H1 (cell line): ENCODE measurements around the gene SRGAP3. TPM values are rescaled to one million over a fixed set of nuclear protein-coding genes. Genes with fewer than 3 reads are reported as not detected.
A peak's percentile ranks its signal among the peaks of the same experiment; 100 is the strongest.

Experiments used
- CTCF ChIA-PET: fragments of 300-600 bp; sonication (Branson Sonifier 250); formaldehyde crosslinking; loops from one replicate; lab custom pipeline; 2021; ENCODE audit not compliant: partially characterized antibody; lab: Charles Lee
- POLR2A ChIA-PET: fragments of 300-600 bp; sonication (Branson Sonifier 250); formaldehyde crosslinking; loops from one replicate; lab custom pipeline; 2021; ENCODE audit warnings: inconsistent platforms; ENCODE audit not compliant: partially characterized antibody; lab: Charles Lee
- DNase-seq, 2 experiments: peaks; one replicate each; pipeline versions ENCODE4 v3.0.0 to v3.0.0-alpha.2; 2010 to 2022; ENCODE audit warnings: low spot score in 2 of 2, low read depth in 1 of 2, mixed read lengths in 1 of 2
- FAIRE-seq: peaks from 2 replicates; lab custom pipeline; 2011; peaks lifted over from hg19 to GRCh38; lab: Jason Lieb, UNC
- H2AFZ ChIP-seq: 2 replicates; pipeline ENCODE4 v1.8.1; 2012; ENCODE audit warnings: low read length, inconsistent platforms
- H2AK5ac ChIP-seq: 2 replicates; pipeline ENCODE4 v1.6.1; 2013; ENCODE audit warnings: low read depth, low read length
- H2BK120ac ChIP-seq: replicated peaks from 2 replicates; pipeline ENCODE3; 2013; ENCODE audit warnings: low read depth, low read length, inconsistent platforms
- H2BK12ac ChIP-seq: 2 replicates; pipeline ENCODE4 v1.6.1; 2013; ENCODE audit warnings: low read depth, low read length
- H2BK15ac ChIP-seq: 2 replicates; pipeline ENCODE4 v1.6.1; 2013; ENCODE audit warnings: low read length
- H2BK20ac ChIP-seq: 2 replicates; pipeline ENCODE4 v1.6.1; 2013; ENCODE audit warnings: low read length
- H2BK5ac ChIP-seq: 2 replicates; pipeline ENCODE4 v1.6.1; 2013; ENCODE audit warnings: low read depth, low read length
- H3K14ac ChIP-seq: 2 replicates; pipeline ENCODE4 v1.6.1; 2013; ENCODE audit warnings: inconsistent platforms; ENCODE audit not compliant: insufficient read length
- H3K18ac ChIP-seq: 2 replicates; pipeline ENCODE4 v1.6.1; 2013; ENCODE audit warnings: low read length; ENCODE audit errors: extremely low read depth
- H3K23ac ChIP-seq: 2 replicates; pipeline ENCODE4 v1.6.1; 2013; ENCODE audit warnings: inconsistent platforms; ENCODE audit not compliant: insufficient read length
- H3K23me2 ChIP-seq: 2 replicates; pipeline ENCODE4 v1.6.1; 2013; ENCODE audit warnings: low read depth, low read length
- H3K27ac ChIP-seq: 2 replicates; pipeline ENCODE4 v1.6.1; 2011; ENCODE audit warnings: low read depth, low read length, inconsistent platforms
- H3K27me3 ChIP-seq, 4 experiments: replicated peaks in 1 of 4; 1 replicate in 1 of 4; 2 replicates in 3 of 4; pipeline versions ENCODE4 v1.6.1 to v1.8.1; 2011 to 2013; ENCODE audit warnings: low read length in 3 of 4, mild to moderate bottlenecking in 3 of 4, inconsistent platforms in 2 of 4, mixed read lengths in 2 of 4, moderate library complexity in 1 of 4; ENCODE audit not compliant: control insufficient read depth in 3 of 4, insufficient read depth in 3 of 4; ENCODE audit errors: extremely low read depth in 1 of 4
- H3K36me3 ChIP-seq, 4 experiments: 2 replicates each; pipeline versions ENCODE4 v1.6.1 to v1.8.1; 2011 to 2013; ENCODE audit warnings: mild to moderate bottlenecking in 4 of 4, low read length in 3 of 4, moderate library complexity in 2 of 4, control low read depth in 1 of 4, inconsistent platforms in 1 of 4; ENCODE audit not compliant: insufficient read depth in 4 of 4, control insufficient read depth in 2 of 4
- H3K4ac ChIP-seq: replicated peaks from 2 replicates; pipeline ENCODE3; 2013; ENCODE audit warnings: low read length, low read depth, mixed read lengths, inconsistent platforms; ENCODE audit not compliant: insufficient read length
- H3K4me1 ChIP-seq, 4 experiments: replicated peaks in 1 of 4; 1 replicate in 1 of 4; 2 replicates in 3 of 4; pipeline versions ENCODE4 v1.6.1 to v1.8.1; 2011 to 2013; ENCODE audit warnings: low read length in 3 of 4, inconsistent platforms in 2 of 4, mixed read lengths in 1 of 4; ENCODE audit not compliant: insufficient read depth in 4 of 4, control insufficient read depth in 3 of 4
- H3K4me2 ChIP-seq, 2 experiments: 2 replicates each; pipeline versions ENCODE4 v1.6.1 to v1.8.1; 2011 to 2013; ENCODE audit warnings: low read depth in 2 of 2, low read length in 2 of 2, control low read depth in 1 of 2, inconsistent platforms in 1 of 2, mild to moderate bottlenecking in 1 of 2; ENCODE audit not compliant: insufficient read depth in 1 of 2
- H3K4me3 ChIP-seq, 4 experiments: fragments of 200-600, 300-600 bp in 1 of 4; sonication (generic), shearing (Covaris generic), sonication (Bioruptor Twin) in 1 of 4; 2 replicates each; pipeline versions ENCODE4 v1.5.1 to v1.8.1; 2011 to 2016; ENCODE audit warnings: low read length in 4 of 4, low read depth in 3 of 4, control low read depth in 2 of 4, inconsistent platforms in 2 of 4, mild to moderate bottlenecking in 2 of 4, mixed read lengths in 1 of 4, moderate library complexity in 1 of 4; ENCODE audit not compliant: insufficient read depth in 2 of 4; ENCODE audit errors: extremely low read depth in 1 of 4
- H3K56ac ChIP-seq: replicated peaks from 2 replicates; pipeline ENCODE3; 2013; ENCODE audit warnings: low read depth, mild to moderate bottlenecking, mixed read lengths, low read length, inconsistent platforms; ENCODE audit not compliant: insufficient read length
- H3K79me1 ChIP-seq: 2 replicates; pipeline ENCODE4 v1.6.1; 2013; ENCODE audit warnings: low read depth, low read length, control low read depth
- H3K79me2 ChIP-seq, 2 experiments: 2 replicates each; pipeline versions ENCODE4 v1.6.1 to v1.8.1; 2012 to 2013; ENCODE audit warnings: low read length in 2 of 2, mild to moderate bottlenecking in 2 of 2, inconsistent platforms in 1 of 2; ENCODE audit not compliant: insufficient read depth in 2 of 2, control insufficient read depth in 1 of 2
- H3K9ac ChIP-seq, 4 experiments: replicated peaks in 1 of 4; 1 replicate in 1 of 4; 2 replicates in 3 of 4; pipeline versions ENCODE4 v1.6.1 to v1.8.1; 2011 to 2013; ENCODE audit warnings: low read depth in 3 of 4, low read length in 3 of 4, control low read depth in 2 of 4, mild to moderate bottlenecking in 2 of 4, moderate library complexity in 2 of 4, inconsistent platforms in 1 of 4; ENCODE audit errors: extremely low read depth in 1 of 4
- H3K9me3 ChIP-seq, 2 experiments: 2 replicates each; pipeline versions ENCODE4 v1.6.1 to v1.8.1; 2012 to 2013; ENCODE audit warnings: mild to moderate bottlenecking in 2 of 2, moderate library complexity in 2 of 2, control low read depth in 1 of 2, inconsistent platforms in 1 of 2, low read depth in 1 of 2, low read length in 1 of 2, mixed read lengths in 1 of 2; ENCODE audit not compliant: insufficient read depth in 2 of 2
- H4K20me1 ChIP-seq, 2 experiments: replicated peaks in 1 of 2; 2 replicates each; pipeline versions ENCODE3 to v1.8.1; 2011 to 2013; ENCODE audit warnings: inconsistent platforms in 2 of 2, low read length in 2 of 2, mild to moderate bottlenecking in 1 of 2; ENCODE audit not compliant: insufficient read depth in 2 of 2, control insufficient read depth in 1 of 2
- H4K5ac ChIP-seq: 2 replicates; pipeline ENCODE4 v1.6.1; 2013; ENCODE audit warnings: low read length, low read depth, mixed read lengths, inconsistent platforms; ENCODE audit not compliant: insufficient read length
- H4K8ac ChIP-seq: 2 replicates; pipeline ENCODE4 v1.8.0; 2013; ENCODE audit warnings: mild to moderate bottlenecking, moderate library complexity, low read length, inconsistent platforms; ENCODE audit not compliant: insufficient read depth; ENCODE audit errors: extremely low read depth
- H4K91ac ChIP-seq: replicated peaks from 2 replicates; pipeline ENCODE3; 2013; ENCODE audit warnings: low read length, mixed read lengths, inconsistent platforms; ENCODE audit not compliant: insufficient read length
- CHD2 ChIP-seq: IDR thresholded peaks from 2 replicates; pipeline ENCODE4 v1.6.1; 2012; ENCODE audit warnings: low read length, improper control_type of control experiment
- RFX5 ChIP-seq: IDR thresholded peaks from 2 replicates; pipeline ENCODE4 v1.6.1; 2011; ENCODE audit warnings: low read depth, low read length, improper control_type of control experiment, borderline replicate concordance
- RNF2 ChIP-seq: fragments of 200-900, 300-1000 bp; sonication (generic); IDR thresholded peaks from 2 replicates; pipeline ENCODE4 v1.7.1; 2016; ENCODE audit warnings: borderline replicate concordance, low read depth, mild to moderate bottlenecking, antibody characterized with exemption, low read length; ENCODE audit not compliant: poor library complexity, severe bottlenecking; ENCODE audit errors: missing control alignments
- SIN3A ChIP-seq, 2 experiments: IDR thresholded peaks in 1 of 2; conservative IDR thresholded peaks in 1 of 2; 2 replicates each; pipeline ENCODE4 v1.6.1; 2011 to 2012; ENCODE audit warnings: low read length in 2 of 2, improper control_type of control experiment in 1 of 2, low read depth in 1 of 2, mild to moderate bottlenecking in 1 of 2
- SP1 ChIP-seq: IDR thresholded peaks from 2 replicates; pipeline ENCODE4 v1.6.1; 2011; ENCODE audit warnings: low read depth, low read length
- SP4 ChIP-seq: IDR thresholded peaks from 2 replicates; pipeline ENCODE4 v1.6.1; 2012; ENCODE audit warnings: low read length, inconsistent platforms
- SRF ChIP-seq: IDR thresholded peaks from 2 replicates; pipeline ENCODE4 v1.6.1; 2011; ENCODE audit warnings: mild to moderate bottlenecking, low read depth, low read length, moderate library complexity
- TAF1 ChIP-seq: IDR thresholded peaks from 2 replicates; pipeline ENCODE4 v1.6.1; 2011; ENCODE audit warnings: mild to moderate bottlenecking, low read depth, low read length
- TBP ChIP-seq: IDR thresholded peaks from 2 replicates; pipeline ENCODE4 v1.6.1; 2011; ENCODE audit warnings: low read depth, low read length, improper control_type of control experiment
- ZNF274 ChIP-seq: IDR thresholded peaks from 2 replicates; pipeline ENCODE4 v1.7.0; 2012; ENCODE audit warnings: low read length, borderline replicate concordance; ENCODE audit errors: extremely low read depth
- WGBS, 2 experiments: shearing (Covaris generic) in 1 of 2; methylation state at CpG; one replicate each; pipeline versions ENCODE4 v1.1.6 to v1.1.7; 2013 to 2015; ENCODE audit warnings: low lambda C conversion rate in 2 of 2, mixed read lengths in 2 of 2, inconsistent platforms in 1 of 2, low coverage in 1 of 2, missing lambda C conversion rate in 1 of 2; ENCODE audit not compliant: insufficient replicate concordance in 2 of 2, insufficient coverage in 1 of 2, insufficient read length in 1 of 2; ENCODE audit errors: extremely low coverage in 1 of 2, missing lambda C conversion rate in 1 of 2; 5-methylcytosine and 5-hydroxymethylcytosine counted together
- polyA plus RNA-seq, 7 experiments: library from polyadenylated mRNA; depleted of rRNA in 3 of 7; stranded (reverse) in 5 of 7; unstranded in 2 of 7; fragments of >200 nt in 5 of 7; fragments of 200-250 nt in 2 of 7; gene quantifications; 1 replicate in 5 of 7; 2 replicates in 1 of 7; 4 replicates in 1 of 7; pipeline versions ENCODE4 v1.2.1 to v1.2.3, GENCODE V29; 2011 to 2013; ENCODE audit warnings: missing spikeins in 2 of 7, mixed read lengths in 2 of 7
- total RNA-seq: library from RNA; stranded (reverse); fragmentation: NEBNext Ultra II Directional; extraction: Animal tissue kit (Norgen Biotek cat#: 25700); gene quantifications from 2 replicates; pipeline ENCODE4 v1.2.1, GENCODE V29; 2021
- TF ChIP-seq, protein P1 (sequence below): IDR thresholded peaks from 2 replicates; pipeline ENCODE4 v1.6.1; 2012; ENCODE audit warnings: inconsistent platforms

Gene SRGAP3
- total and polyA plus RNA-seq, 2 of the 8 experiments (the other 6 are each of a cell fraction or from before 2014, with no cell fraction given), result 5.8 to 11.4 TPM

DNA sequence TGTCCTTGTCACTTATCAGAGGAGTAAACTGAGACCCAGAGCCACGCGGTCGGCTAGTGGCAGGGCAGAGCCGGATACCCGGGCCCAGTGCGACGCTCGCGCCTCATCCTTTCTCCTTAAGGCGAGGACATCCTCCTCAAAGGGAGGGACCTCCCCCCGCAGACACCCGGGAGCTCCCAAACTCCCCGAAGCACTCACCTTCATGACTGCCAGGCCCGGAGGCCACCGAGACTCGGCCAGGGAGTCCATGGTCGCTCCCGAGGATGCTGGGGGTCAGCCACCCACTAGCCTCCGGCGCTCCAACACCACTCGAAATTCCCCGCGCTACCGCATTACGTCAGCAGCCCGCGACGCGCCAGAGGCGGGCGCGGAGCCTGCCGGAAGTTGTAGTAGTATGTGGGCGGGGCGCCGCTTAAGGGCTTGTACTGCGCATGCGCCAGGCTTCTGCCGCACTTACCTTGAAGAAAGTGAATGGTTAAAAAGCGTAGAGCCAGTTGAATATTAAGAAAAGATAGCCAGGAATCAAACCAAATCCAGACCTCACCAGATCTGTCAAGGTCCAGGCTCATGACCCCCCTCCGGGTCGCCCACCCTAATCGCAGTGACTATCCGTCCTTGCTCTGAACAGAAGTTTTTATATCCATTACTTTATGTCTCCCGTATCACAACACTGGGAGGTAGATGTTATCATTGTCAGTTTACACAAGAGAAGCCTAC is 286.2 kb downstream of the SRGAP3 start, which contains the start of gene RAD18:
RAD18 (minus strand) TSS at position 336 of the 717 bp plus-strand sequence; CDS start at position 249, 87 bp downstream.
- Histone ChIP-seq H2AK5ac (no peak within 1 kb of the TSS), H3K4ac (peak within 1 kb of the TSS; percentile 18), H3K4me1 (peaks cover 0 to 10% (median 6%) of the 10 kb centered on the region in 4 experiments; a peak in 5 of 7 replicates), H3K4me3 (peak within 1 kb of the TSS; percentile 78 to 93 (median 84)), H3K79me2 (peaks cover 11 to 45% of the 10 kb centered on the region in 2 experiments), H3K23me2 (peaks cover 3% of the 10 kb centered on the region; the same call in 1 of the 2 replicates), H3K23ac (no peak within 1 kb of the TSS), H4K20me1 (peaks cover 0 to 1% of the 10 kb centered on the region in 2 experiments), H3K36me3 (peaks cover 0 to 5% (median 2%) of the 10 kb centered on the region in 4 experiments; a peak in 2 of 8 replicates), H3K9ac (peak within 1 kb of the TSS; percentile 61 to 88 (median 73)), H2BK120ac (no peak within 1 kb of the TSS), H2BK5ac (0 out of 2 replicates have a peak within 1 kb of the TSS, but pooled peaks have one; percentile 38), H2BK12ac (no peak within 1 kb of the TSS), H2BK20ac (no peak within 1 kb of the TSS), H3K79me1 (peaks cover 14% of the 10 kb centered on the region), H3K9me3 (no peaks in the 10 kb centered on the region), H3K18ac (no peak within 1 kb of the TSS; the same call in 1 of the 2 replicates), H3K14ac (no peak within 1 kb of the TSS), H3K56ac (no peak within 1 kb of the TSS), H3K4me2 (peak within 1 kb of the TSS; percentile 74 to 86), H4K91ac (peak within 1 kb of the TSS; percentile 26), H4K5ac (peak within 1 kb of the TSS; percentile 63), H3K27ac (no peak within 1 kb of the TSS; the same call in 1 of the 2 replicates), H4K8ac (peak within 1 kb of the TSS; percentile 96), H2AFZ (peak within 1 kb of the TSS; percentile 63; the same call in 1 of the 2 replicates), H3K27me3 (no peaks in the 10 kb centered on the region), H2BK15ac (no peak within 1 kb of the TSS)
- WGBS, 2 experiments, result 3% methylated on average over 45 of the region's 45 CpGs; no CpG with 5 or more reads in 1 of the 2 experiments
- POLR2A ChIA-PET, result no interaction called here
- CTCF ChIA-PET, result no interaction called here
- no peak for FAIRE-seq
- DNase-seq, result peak; percentile 83 to 97
- no peak for TF ChIP-seq ZNF274
- TF ChIP-seq SRF, result peak; percentile 87
- TF ChIP-seq RNF2, result no peak
- no peak for TF ChIP-seq RFX5
- no peak for TF ChIP-seq CHD2
- peak; percentile 40 to 95; a peak in 2 of 4 replicates for TF ChIP-seq SIN3A (conservative IDR thresholded peaks at IDR 0.05 in 1 of 2, IDR thresholded peaks at IDR 0.05 in 1 of 2; ENCODE audit: low read depth in 1 of 2, low read length in 2 of 2)
- TF ChIP-seq SP4, result no peak
- TF ChIP-seq, protein P1, sequence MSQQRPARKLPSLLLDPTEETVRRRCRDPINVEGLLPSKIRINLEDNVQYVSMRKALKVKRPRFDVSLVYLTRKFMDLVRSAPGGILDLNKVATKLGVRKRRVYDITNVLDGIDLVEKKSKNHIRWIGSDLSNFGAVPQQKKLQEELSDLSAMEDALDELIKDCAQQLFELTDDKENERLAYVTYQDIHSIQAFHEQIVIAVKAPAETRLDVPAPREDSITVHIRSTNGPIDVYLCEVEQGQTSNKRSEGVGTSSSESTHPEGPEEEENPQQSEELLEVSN, result peak; percentile 58
- peak; percentile 70; the same call in 1 of the 2 replicates for TF ChIP-seq SP1
- no peak; the same call in none of the 2 replicates for TF ChIP-seq TBP
- peak; percentile 78; the same call in 1 of the 2 replicates for TF ChIP-seq TAF1
